Measurements from ENCODE around the gene CD200R1.

CD200R1 gene

DNA sequence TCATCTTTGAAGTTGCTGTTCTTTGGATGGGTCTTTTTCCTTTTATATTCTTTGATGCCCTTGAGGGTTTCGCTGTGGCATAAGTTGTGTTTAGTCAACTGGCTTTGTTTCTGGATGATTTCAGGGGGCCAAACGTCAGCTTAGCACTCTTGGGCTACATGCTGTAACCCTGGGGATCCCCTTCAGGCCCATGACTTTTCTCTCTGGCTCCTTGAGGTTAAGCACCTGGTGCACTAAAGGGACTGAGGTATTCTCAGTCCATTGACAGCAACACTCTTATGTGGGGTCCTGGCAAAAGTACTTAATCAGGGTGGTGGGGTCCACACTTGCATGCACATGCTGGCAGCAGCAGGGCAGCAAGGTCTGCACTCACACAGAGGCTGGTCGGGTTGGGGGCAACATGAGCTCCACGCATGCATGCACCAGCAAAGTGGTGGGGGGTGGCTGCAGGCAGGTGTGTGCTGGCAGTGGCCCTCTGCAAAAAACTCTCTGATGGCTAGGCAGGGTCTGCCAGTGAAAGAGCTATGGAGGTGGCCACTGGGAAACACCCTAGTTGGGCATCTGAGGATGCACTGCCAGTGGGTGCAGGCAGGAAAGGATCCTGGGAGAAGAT lies 90.1 kb downstream of the CD200R1 start:
- TF ChIP-seq GATA3 (IDR thresholded peaks at IDR 0.05; ENCODE audit: low read depth, low read length) (no peak), GATA2 (IDR thresholded peaks at IDR 0.05; ENCODE audit: low read depth, low read length) (no peak)

DNA sequence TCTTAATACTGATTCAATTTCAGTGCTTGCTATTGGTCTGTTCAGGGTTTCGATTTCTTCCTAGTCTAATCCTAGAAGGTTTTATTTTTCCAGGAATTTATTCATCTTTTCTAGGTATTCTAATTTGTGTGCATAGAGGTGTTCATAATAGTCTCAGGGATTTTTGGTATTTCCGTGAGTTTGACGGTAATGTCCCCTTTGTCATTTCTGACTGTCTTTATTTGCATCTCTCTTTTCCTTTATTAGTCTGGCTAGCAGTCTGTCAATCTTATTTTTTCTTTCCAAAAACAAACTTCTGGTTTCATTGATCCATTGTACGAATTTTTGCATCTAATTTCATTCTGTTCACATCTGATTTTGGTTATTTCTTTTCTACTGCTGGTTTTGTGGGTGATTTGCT lies 93.0 kb downstream of the CD200R1 start:
- TF ChIP-seq GATA3 (IDR thresholded peaks at IDR 0.05; ENCODE audit: low read depth, low read length) (no peak), GATA2 (IDR thresholded peaks at IDR 0.05; ENCODE audit: low read depth, low read length) (no peak)

DNA sequence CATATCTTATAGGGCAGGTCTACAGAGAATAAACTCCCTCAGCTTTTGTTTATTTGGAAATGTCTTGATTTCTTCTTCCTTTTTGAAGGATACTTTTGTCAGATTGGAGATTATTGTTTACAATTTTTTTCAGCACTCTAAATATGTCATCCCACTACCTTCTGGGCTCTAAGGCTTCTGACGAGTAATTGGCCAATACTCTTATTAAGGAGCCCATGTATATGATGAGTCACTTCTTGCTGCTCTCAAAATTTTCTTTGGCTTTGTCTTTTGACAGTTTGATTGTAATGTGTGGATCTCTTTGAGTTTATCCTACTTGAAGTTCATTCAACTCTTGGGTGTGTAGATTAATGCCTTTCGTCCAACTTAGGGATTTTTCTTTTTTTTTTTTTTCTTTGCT lies 99.3 kb downstream of the CD200R1 start:
- no peak for TF ChIP-seq GATA2 (IDR thresholded peaks at IDR 0.05; ENCODE audit: low read depth, low read length)
- no peak for TF ChIP-seq GATA3 (IDR thresholded peaks at IDR 0.05; ENCODE audit: low read depth, low read length)

DNA sequence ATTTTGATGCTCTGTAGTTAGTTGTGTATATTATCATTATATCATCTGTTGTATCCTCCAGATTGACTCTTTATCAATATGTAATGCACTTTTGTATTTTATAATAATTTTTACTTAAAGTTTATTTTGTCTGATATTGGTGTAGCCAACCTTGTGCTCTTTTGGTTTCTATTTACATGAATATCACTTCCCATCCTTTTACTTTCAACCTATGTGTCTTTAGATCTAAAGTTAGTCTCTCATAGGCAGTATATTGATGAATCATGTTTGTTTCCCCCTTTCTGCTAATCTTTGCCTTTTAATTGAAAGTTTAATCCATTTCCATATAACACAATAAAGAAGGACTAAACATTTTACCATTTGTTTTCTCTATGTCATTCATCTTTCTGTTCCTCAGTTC lies 100.2 kb downstream of the CD200R1 start:
- TF ChIP-seq GATA2 (IDR thresholded peaks at IDR 0.05; ENCODE audit: low read depth, low read length): no peak
- TF ChIP-seq GATA3 (IDR thresholded peaks at IDR 0.05; ENCODE audit: low read depth, low read length): no peak

DNA sequence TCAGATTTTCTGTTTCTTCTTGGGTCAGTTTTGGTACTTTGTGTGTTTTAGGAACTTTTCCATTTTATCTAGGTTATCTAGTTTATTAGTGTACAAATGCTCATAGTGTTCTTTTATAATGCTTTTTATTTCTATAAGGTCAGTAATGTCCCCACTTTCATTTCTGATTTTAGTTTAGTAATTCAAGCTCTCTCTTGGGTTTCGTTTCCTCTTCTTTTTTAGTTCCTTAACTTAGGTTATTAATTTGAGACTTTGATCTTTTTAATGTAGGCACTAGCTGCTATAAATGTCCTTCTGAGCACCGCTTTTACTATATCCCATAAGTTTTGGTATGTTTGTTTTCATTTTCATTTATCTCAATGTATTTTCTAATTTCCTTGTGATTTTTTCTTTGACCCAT lies 101.3 kb downstream of the CD200R1 start:
- TF ChIP-seq GATA3 (IDR thresholded peaks at IDR 0.05; ENCODE audit: low read depth, low read length): no peak
- no peak for TF ChIP-seq GATA2 (IDR thresholded peaks at IDR 0.05; ENCODE audit: low read depth, low read length)

DNA sequence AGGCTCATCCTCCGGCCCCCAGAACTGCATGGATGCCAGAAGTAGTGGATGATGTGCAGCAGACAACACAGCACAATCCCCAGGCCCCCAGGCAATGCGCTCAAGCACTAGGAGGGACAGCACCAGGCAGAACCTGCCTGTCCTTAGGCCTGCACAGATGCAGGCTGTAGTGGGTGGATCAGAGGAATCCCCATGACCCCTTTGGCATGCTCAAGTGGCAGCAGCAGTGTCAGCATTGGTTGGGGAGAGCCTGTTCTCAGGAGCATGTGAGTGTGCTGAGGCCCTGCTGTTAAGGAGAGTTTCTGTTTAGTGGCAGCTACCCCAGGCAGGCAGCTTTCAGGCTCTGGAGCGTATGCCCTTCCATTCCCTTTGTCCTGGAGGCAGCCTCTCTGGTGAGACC lies 103.2 kb downstream of the CD200R1 start:
- TF ChIP-seq GATA3 (IDR thresholded peaks at IDR 0.05; ENCODE audit: low read depth, low read length) (no peak), GATA2 (IDR thresholded peaks at IDR 0.05; ENCODE audit: low read depth, low read length) (no peak)
